Measurements from ENCODE around the gene MYO6.

DNA sequence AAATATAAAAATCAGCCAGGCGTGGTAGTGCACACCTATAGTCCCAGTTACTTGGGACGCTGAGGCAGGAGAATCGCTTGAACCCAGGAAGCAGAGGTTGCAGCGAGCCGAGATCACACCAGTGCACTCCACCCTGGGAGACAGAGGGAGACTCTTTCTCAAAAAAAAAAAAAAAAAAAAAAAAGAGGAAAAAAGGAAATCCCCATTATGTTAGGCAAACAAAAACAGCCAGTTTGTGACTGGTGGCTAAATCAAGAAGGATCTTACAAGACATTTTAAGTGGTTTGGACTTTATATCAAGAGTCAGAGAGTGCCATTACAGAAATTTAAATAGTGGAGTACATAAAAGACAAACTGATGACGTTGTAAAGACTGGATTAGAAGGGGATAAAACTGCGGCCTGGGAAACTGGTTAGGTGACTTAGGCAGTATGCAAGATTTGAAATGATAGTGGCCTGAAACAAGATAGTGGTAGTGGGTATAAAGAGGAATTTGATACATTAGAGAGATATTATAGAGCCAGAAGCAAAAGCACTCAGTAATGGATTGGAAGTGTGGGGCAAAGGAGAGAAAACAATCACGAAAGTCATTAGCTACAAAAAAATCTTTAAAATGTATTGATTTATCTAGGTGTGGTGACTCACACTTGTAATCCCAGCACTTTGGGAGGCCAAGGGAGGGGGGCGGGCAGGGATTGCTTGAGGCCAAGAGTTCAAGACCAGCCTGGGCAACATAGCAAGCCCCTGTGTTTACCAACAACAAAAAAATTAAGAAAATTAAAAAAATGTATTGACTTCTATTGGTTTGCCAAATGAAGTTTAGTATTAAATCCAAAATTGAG lies 1.7 kb upstream of the MYO6 start:
- TF ChIP-seq, protein P1, sequence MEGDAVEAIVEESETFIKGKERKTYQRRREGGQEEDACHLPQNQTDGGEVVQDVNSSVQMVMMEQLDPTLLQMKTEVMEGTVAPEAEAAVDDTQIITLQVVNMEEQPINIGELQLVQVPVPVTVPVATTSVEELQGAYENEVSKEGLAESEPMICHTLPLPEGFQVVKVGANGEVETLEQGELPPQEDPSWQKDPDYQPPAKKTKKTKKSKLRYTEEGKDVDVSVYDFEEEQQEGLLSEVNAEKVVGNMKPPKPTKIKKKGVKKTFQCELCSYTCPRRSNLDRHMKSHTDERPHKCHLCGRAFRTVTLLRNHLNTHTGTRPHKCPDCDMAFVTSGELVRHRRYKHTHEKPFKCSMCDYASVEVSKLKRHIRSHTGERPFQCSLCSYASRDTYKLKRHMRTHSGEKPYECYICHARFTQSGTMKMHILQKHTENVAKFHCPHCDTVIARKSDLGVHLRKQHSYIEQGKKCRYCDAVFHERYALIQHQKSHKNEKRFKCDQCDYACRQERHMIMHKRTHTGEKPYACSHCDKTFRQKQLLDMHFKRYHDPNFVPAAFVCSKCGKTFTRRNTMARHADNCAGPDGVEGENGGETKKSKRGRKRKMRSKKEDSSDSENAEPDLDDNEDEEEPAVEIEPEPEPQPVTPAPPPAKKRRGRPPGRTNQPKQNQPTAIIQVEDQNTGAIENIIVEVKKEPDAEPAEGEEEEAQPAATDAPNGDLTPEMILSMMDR (IDR thresholded peaks at IDR 0.05): no peak
- TF ChIP-seq ZFX (IDR thresholded peaks at IDR 0.05; ENCODE audit: borderline replicate concordance): no peak

Measured in 22Rv1 (cell line).